B cell (primary cell): Measurements from ENCODE around the gene SLC35A3. TPM values are rescaled to one million over a fixed set of nuclear protein-coding genes. Genes with fewer than 3 reads are reported as not detected.
"Not testable (repeated sequence)": the region's sequence is repeated elsewhere in the genome, so short reads cannot be mapped to it uniquely, and the experiment has no call there.

Source experiments
- ATAC-seq: fragments of 200-7000 bp; cut with Tn5 transposase; one replicate; pipeline ENCODE4 v1.10.0; 2021; ENCODE audit warnings: low read depth, mild to moderate bottlenecking, moderate number of reproducible peaks, moderate library complexity
- CTCF ChIA-PET: fragments of 350-600 bp; sonication (Branson Sonifier 250); formaldehyde crosslinking; loops from one replicate; lab custom pipeline; 2021; ENCODE audit warnings: antibody characterized with exemption, inconsistent platforms; lab: Charles Lee
- POLR2A ChIA-PET: fragments of 350-600 bp; sonication (Branson Sonifier 250); formaldehyde crosslinking; loops from one replicate; lab custom pipeline; 2021; ENCODE audit warnings: antibody characterized with exemption; lab: Charles Lee
- DNase-seq: peaks from one replicate; pipeline ENCODE4 v3.0.0; 2013
- H2AFZ ChIP-seq: 2 replicates; pipeline ENCODE4 v1.6.1; 2012; ENCODE audit warnings: mild to moderate bottlenecking, low read depth, low read length; ENCODE audit not compliant: insufficient read depth, poor library complexity, severe bottlenecking
- H3K27ac ChIP-seq, 2 donors: 1 replicate in 1 of 2; 2 replicates in 1 of 2; pipeline ENCODE4 v1.5.1; 2012 to 2013; ENCODE audit warnings: low read length in 2 of 2, mild to moderate bottlenecking in 2 of 2, moderate library complexity in 1 of 2
- H3K27me3 ChIP-seq, 4 experiments: fragments of 200-600 bp in 1 of 4; sonication (generic) in 1 of 4; replicated peaks in 1 of 4; 1 replicate in 2 of 4; 2 replicates in 2 of 4; pipeline versions ENCODE4 v1.6.1 to v1.7.0; 2013 to 2016; ENCODE audit warnings: low read length in 3 of 4, mild to moderate bottlenecking in 2 of 4, mixed read lengths in 1 of 4, moderate library complexity in 1 of 4; ENCODE audit not compliant: insufficient read depth in 4 of 4, control insufficient read depth in 3 of 4; ENCODE audit errors: control extremely low read depth in 1 of 4
- H3K36me3 ChIP-seq, 2 experiments: replicated peaks in 1 of 2; 1 replicate in 1 of 2; 2 replicates in 1 of 2; pipeline versions ENCODE4 v1.6.1 to v1.7.1; 2013; ENCODE audit warnings: low read length in 1 of 2; ENCODE audit not compliant: insufficient read depth in 2 of 2, control insufficient read depth in 1 of 2; ENCODE audit errors: control extremely low read depth in 1 of 2, extremely low read depth in 1 of 2
- H3K4me1 ChIP-seq, 2 donors: fragments of 200-600 bp in 1 of 2; sonication (generic) in 1 of 2; 1 replicate in 1 of 2; 2 replicates in 1 of 2; pipeline versions ENCODE4 v1.5.1 to v1.6.1; 2013 to 2017; ENCODE audit warnings: low read length in 2 of 2; ENCODE audit not compliant: control insufficient read depth in 2 of 2, insufficient read depth in 2 of 2
- H3K4me2 ChIP-seq: replicated peaks from 2 replicates; pipeline ENCODE3; 2012; ENCODE audit warnings: mild to moderate bottlenecking, low read depth, low read length; ENCODE audit not compliant: poor library complexity, severe bottlenecking
- H3K4me3 ChIP-seq, 5 experiments: fragments of 200-600 bp in 1 of 5; sonication (generic) in 1 of 5; 1 replicate in 3 of 5; 2 replicates in 2 of 5; pipeline versions ENCODE4 v1.5.1 to v1.7.0; 2011 to 2016; ENCODE audit warnings: low read length in 4 of 5, mild to moderate bottlenecking in 4 of 5, low read depth in 2 of 5, control low read depth in 1 of 5, moderate library complexity in 1 of 5; ENCODE audit not compliant: insufficient read depth in 1 of 5; ENCODE audit errors: control extremely low read depth in 1 of 5, extremely low read depth in 1 of 5
- H3K79me2 ChIP-seq: fragments of 200-600 bp; sonication (generic); one replicate; pipeline ENCODE4 v1.6.0; 2016; ENCODE audit warnings: low read length; ENCODE audit not compliant: control insufficient read depth, insufficient read depth
- H3K9ac ChIP-seq: fragments of 200-600 bp; sonication (generic); 2 replicates; pipeline ENCODE4 v1.6.1; 2017; ENCODE audit warnings: mild to moderate bottlenecking, low read length, moderate library complexity
- H3K9me3 ChIP-seq, 3 donors: one replicate each; pipeline versions ENCODE4 v1.6.1 to v1.7.1; 2013; ENCODE audit warnings: low read length in 2 of 3; ENCODE audit not compliant: control insufficient read depth in 2 of 3, insufficient read depth in 1 of 3; ENCODE audit errors: control extremely low read depth in 1 of 3
- H4K20me1 ChIP-seq: 2 replicates; pipeline ENCODE4 v1.6.0; 2012; ENCODE audit warnings: mild to moderate bottlenecking, low read length; ENCODE audit not compliant: insufficient read depth, control insufficient read depth, poor library complexity, severe bottlenecking
- H3K27ac Mint-ChIP-seq: one replicate; pipeline ENCODE4 v1.8.0; 2021; ENCODE audit warnings: mixed read lengths
- H3K27me3 Mint-ChIP-seq: one replicate; pipeline ENCODE4 v1.8.0; 2021; ENCODE audit warnings: mixed read lengths
- H3K4me1 Mint-ChIP-seq: one replicate; pipeline ENCODE4 v1.8.0; 2021; ENCODE audit warnings: mixed read lengths
- H3K4me3 Mint-ChIP-seq: one replicate; pipeline ENCODE4 v1.8.0; 2021; ENCODE audit warnings: mixed read lengths
- H3K9me3 Mint-ChIP-seq: one replicate; pipeline ENCODE4 v1.8.0; 2022; ENCODE audit warnings: mixed read lengths; ENCODE audit not compliant: insufficient read depth
- EZH2 ChIP-seq: IDR thresholded peaks from 2 replicates; pipeline ENCODE4 v1.6.1; 2012; ENCODE audit warnings: borderline replicate concordance, low read depth, mild to moderate bottlenecking, moderate library complexity, low read length; ENCODE audit not compliant: insufficient read depth, poor library complexity, severe bottlenecking
- WGBS: methylation state at CpG from one replicate; pipeline ENCODE4 v1.1.5; 2013; ENCODE audit warnings: missing lambda C conversion rate; ENCODE audit not compliant: insufficient coverage; 5-methylcytosine and 5-hydroxymethylcytosine counted together
- intact Hi-C: fragments of 100-400 bp; cut with micrococcal nuclease; formaldehyde crosslinking; loops from one replicate; pipeline ENCODE4 v1.10.0; 2022
- polyA plus RNA-seq: library from polyadenylated mRNA; depleted of rRNA; stranded (reverse); fragments of >200 nt; gene quantifications from 2 replicates; pipeline ENCODE4 v1.2.3, GENCODE V29; 2012
- total RNA-seq, 2 donors: library from RNA; stranded (reverse); fragments of 120-200 nt in 1 of 2; gene quantifications; 1 replicate in 1 of 2; 2 replicates in 1 of 2; pipeline versions ENCODE4 v1.2.3 to v1.2.4, GENCODE V29; 2013 to 2022
- TF ChIP-seq, protein P1 (sequence below): fragments of 200-600 bp; IDR thresholded peaks from one replicate; pipeline ENCODE4 v1.8.0; 2022; ENCODE audit warnings: antibody characterized with exemption, mild to moderate bottlenecking

Gene SLC35A3
- total and polyA plus RNA-seq, 2 donors (not counting 1 experiment from before 2014, with no cell fraction given) = 10.7 to 30.2 TPM

- DNase-seq, H3K27ac Mint-ChIP-seq, H3K27me3 Mint-ChIP-seq, ATAC-seq, H3K27me3 ChIP-seq, CTCF ChIA-PET, H2AFZ ChIP-seq, H3K9me3 Mint-ChIP-seq, H3K9me3 ChIP-seq, H3K4me3 ChIP-seq, POLR2A ChIA-PET, H3K27ac ChIP-seq, H3K9ac ChIP-seq, H3K4me3 Mint-ChIP-seq, H3K4me2 ChIP-seq, H4K20me1 ChIP-seq: not testable (repeated sequence)
- Histone ChIP-seq H3K36me3 (peaks cover 6 to 18% of the 10 kb centered on the region in 2 experiments), H3K79me2 (peaks cover 58% of the 10 kb centered on the region), H3K4me1 (peaks cover 10% of the 10 kb centered on the region in 2 donors)
- H3K4me1 Mint-ChIP-seq = peaks cover 31% of the 10 kb centered on the region
- intact Hi-C loops = loop anchor here (10.0 kb wide), 1 partner anchor 293 kb away; the partner anchor contains the start of gene RTCA
- WGBS = 100% methylated on average over 2 of the region's 7 CpGs
Observed at GRCh38 chr1:99972066-99972465, 2.3 kb downstream of the SLC35A3 start.

DNA sequence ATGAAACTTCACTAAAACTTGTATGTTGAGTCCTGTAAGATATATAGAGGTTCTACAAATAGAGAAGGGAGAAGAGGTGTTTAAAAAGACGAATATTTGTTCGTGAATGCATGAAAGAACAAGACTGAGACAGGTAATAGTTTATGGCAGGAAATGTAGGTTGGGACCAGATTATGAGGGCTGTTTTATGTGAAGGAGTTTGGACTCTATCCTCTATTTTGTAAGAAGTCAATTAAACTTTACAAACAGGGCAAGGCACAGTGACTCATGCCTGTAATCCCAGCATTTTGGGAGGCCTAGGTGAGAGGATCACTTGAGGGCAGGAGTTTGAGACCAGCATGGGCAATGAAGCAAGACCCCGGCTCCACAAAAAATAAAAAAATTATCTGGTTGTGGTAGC lies 5.7 kb downstream of the SLC35A3 start:
- H3K4me2 ChIP-seq = no peak overlapping the region
- TF ChIP-seq EZH2 = no peak
- TF ChIP-seq, protein P1, sequence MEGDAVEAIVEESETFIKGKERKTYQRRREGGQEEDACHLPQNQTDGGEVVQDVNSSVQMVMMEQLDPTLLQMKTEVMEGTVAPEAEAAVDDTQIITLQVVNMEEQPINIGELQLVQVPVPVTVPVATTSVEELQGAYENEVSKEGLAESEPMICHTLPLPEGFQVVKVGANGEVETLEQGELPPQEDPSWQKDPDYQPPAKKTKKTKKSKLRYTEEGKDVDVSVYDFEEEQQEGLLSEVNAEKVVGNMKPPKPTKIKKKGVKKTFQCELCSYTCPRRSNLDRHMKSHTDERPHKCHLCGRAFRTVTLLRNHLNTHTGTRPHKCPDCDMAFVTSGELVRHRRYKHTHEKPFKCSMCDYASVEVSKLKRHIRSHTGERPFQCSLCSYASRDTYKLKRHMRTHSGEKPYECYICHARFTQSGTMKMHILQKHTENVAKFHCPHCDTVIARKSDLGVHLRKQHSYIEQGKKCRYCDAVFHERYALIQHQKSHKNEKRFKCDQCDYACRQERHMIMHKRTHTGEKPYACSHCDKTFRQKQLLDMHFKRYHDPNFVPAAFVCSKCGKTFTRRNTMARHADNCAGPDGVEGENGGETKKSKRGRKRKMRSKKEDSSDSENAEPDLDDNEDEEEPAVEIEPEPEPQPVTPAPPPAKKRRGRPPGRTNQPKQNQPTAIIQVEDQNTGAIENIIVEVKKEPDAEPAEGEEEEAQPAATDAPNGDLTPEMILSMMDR = no peak
- 100% methylated on average over 1 of the region's 3 CpGs for WGBS
- H3K9ac ChIP-seq = no peak overlapping the region
- no peaks in the 10 kb centered on the region for H3K9me3 Mint-ChIP-seq
- no peaks in the 10 kb centered on the region for H4K20me1 ChIP-seq
- no peak overlapping the region for H3K4me3 Mint-ChIP-seq
- no peaks in the 10 kb centered on the region for H3K27me3 ChIP-seq
- H3K27me3 Mint-ChIP-seq = no peaks in the 10 kb centered on the region
- peaks cover 11% of the 10 kb centered on the region for H3K4me1 Mint-ChIP-seq
- peaks cover 8 to 19% of the 10 kb centered on the region in 2 experiments for H3K36me3 ChIP-seq
- CTCF ChIA-PET = no interaction called here
- H3K4me3 ChIP-seq = no peak overlapping the region
- H2AFZ ChIP-seq = no peak overlapping the region
- H3K4me1 ChIP-seq = peaks cover 4 to 5% of the 10 kb centered on the region in 2 donors
- peaks cover 66% of the 10 kb centered on the region for H3K79me2 ChIP-seq
- DNase-seq = no peak
- intact Hi-C loops = loop anchor here (10.0 kb wide), 1 partner anchor 289 kb away; the partner anchor contains the start of gene RTCA
- POLR2A ChIA-PET = no interaction called here
- H3K27ac ChIP-seq = no peak overlapping the region
- H3K27ac Mint-ChIP-seq = no peak overlapping the region
- ATAC-seq = no peak
- H3K9me3 ChIP-seq = no peaks in the 10 kb centered on the region

DNA sequence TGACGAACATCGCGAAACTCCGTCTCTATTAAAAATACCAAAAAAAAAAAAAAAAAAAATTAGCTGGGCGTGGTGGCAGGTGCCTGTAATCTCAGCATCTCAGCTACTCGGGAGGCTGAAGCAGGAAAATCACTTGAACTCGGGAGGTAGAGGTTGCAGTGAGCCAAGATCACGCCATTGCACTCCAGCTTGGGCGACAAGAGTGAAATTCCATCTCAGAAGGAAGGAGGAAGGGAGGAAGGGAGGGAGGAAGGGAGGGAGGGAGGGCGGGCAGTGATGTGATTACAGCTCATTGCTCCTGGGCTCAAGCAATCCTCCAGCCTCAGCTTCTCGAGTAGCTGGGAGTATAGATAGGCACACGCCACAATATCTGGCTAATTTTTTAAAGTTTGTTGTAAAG lies 7.5 kb downstream of the SLC35A3 start:
- H3K4me3 ChIP-seq, H3K9ac ChIP-seq, H4K20me1 ChIP-seq, ATAC-seq, DNase-seq, H3K9me3 ChIP-seq, H3K27me3 Mint-ChIP-seq, H3K4me1 Mint-ChIP-seq, H2AFZ ChIP-seq, POLR2A ChIA-PET, H3K9me3 Mint-ChIP-seq, H3K27ac Mint-ChIP-seq, H3K4me2 ChIP-seq, H3K27me3 ChIP-seq, H3K4me3 Mint-ChIP-seq, H3K27ac ChIP-seq, H3K4me1 ChIP-seq: not testable (repeated sequence)
- 96% methylated on average over 7 of the region's 12 CpGs for WGBS
- intact Hi-C loops = loop anchor here (10.0 kb wide), 1 partner anchor 287 kb away; the partner anchor contains the start of gene RTCA
- CTCF ChIA-PET = interaction anchor here (0.6 kb wide), 1 partner anchor 76 kb away, joined by 4 read pairs; no protein-coding TSS in a partner anchor
- Histone ChIP-seq H3K36me3 (peaks cover 8 to 19% of the 10 kb centered on the region in 2 experiments), H3K79me2 (peaks cover 57% of the 10 kb centered on the region)
